Measurements from ENCODE around the gene RAF1. TPM values are rescaled to one million over a fixed set of nuclear protein-coding genes. Genes with fewer than 3 reads are reported as not detected.
"Not testable (repeated sequence)": the region's sequence is repeated elsewhere in the genome, so short reads cannot be mapped to it uniquely, and the experiment has no call there.

Gene RAF1
- total and polyA plus RNA-seq, 2 donors (not counting 1 experiment from before 2014, with no cell fraction given): 134 to 258 TPM

DNA sequence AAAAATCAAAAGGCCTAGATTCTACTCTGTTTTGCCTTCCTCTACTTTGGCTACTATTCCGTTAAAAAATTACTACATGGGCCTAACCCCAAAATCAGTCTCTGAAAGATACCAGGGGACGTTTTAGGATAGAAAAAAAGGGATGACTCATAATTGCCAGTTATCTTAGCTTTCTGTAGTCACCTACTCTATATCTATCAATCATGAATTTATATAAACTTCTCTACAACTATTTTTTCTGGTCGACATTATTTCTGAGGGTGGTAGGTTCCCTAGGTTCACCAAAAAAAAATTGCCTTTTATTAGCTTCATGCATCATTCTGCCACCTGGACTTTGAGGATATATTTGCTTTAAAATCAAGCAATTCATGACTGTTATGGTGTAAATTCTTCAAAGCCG is 36.5 kb downstream of the RAF1 start:
- Histone ChIP-seq H3K27ac (ENCODE audit: insufficient read depth, low read length) (no peak overlapping the region), H2AFZ (ENCODE audit: low read length) (no peak overlapping the region), H3K4me2 (ENCODE audit: extremely low read depth, insufficient read depth, low read length) (no peak overlapping the region), H3K9me3 (ENCODE audit: control insufficient read depth, insufficient read depth, low read depth, low read length) (no peaks in the 10 kb centered on the region), H3K27me3 (ENCODE audit: control insufficient read depth, insufficient read depth, low read length) (no peaks in the 10 kb centered on the region), H3K4me3 (replicated peaks in 1 of 4; ENCODE audit: control extremely low read depth in 1 of 4, insufficient read depth in 1 of 4, low read depth in 3 of 4, low read length in 4 of 4) (no peak overlapping the region), H3K4me1 (ENCODE audit: control insufficient read depth, extremely low read depth, insufficient read depth, low read length) (peaks cover 5% of the 10 kb centered on the region), H3K9ac (ENCODE audit: insufficient read depth, low read length) (no peak overlapping the region), H3K79me2 (ENCODE audit: control insufficient read depth, insufficient read depth, low read length) (peaks cover 89% of the 10 kb centered on the region), H4K20me1 (ENCODE audit: control insufficient read depth, extremely low read depth, insufficient read depth, low read length) (no peaks in the 10 kb centered on the region), H3K36me3 (ENCODE audit: control insufficient read depth, insufficient read depth, low read length) (peaks cover 2% of the 10 kb centered on the region)
- no peak for TF ChIP-seq EZH2 (IDR thresholded peaks at IDR 0.05; ENCODE audit: low read length, missing control alignments)
- TF ChIP-seq, protein P1, sequence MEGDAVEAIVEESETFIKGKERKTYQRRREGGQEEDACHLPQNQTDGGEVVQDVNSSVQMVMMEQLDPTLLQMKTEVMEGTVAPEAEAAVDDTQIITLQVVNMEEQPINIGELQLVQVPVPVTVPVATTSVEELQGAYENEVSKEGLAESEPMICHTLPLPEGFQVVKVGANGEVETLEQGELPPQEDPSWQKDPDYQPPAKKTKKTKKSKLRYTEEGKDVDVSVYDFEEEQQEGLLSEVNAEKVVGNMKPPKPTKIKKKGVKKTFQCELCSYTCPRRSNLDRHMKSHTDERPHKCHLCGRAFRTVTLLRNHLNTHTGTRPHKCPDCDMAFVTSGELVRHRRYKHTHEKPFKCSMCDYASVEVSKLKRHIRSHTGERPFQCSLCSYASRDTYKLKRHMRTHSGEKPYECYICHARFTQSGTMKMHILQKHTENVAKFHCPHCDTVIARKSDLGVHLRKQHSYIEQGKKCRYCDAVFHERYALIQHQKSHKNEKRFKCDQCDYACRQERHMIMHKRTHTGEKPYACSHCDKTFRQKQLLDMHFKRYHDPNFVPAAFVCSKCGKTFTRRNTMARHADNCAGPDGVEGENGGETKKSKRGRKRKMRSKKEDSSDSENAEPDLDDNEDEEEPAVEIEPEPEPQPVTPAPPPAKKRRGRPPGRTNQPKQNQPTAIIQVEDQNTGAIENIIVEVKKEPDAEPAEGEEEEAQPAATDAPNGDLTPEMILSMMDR (conservative IDR thresholded peaks at IDR 0.05 in 1 of 2, IDR thresholded peaks at IDR 0.05 in 1 of 2; ENCODE audit: low read depth in 1 of 2, low read length in 2 of 2): no peak
- DNase-seq (ENCODE audit: low read depth in 2 of 2): no peak

DNA sequence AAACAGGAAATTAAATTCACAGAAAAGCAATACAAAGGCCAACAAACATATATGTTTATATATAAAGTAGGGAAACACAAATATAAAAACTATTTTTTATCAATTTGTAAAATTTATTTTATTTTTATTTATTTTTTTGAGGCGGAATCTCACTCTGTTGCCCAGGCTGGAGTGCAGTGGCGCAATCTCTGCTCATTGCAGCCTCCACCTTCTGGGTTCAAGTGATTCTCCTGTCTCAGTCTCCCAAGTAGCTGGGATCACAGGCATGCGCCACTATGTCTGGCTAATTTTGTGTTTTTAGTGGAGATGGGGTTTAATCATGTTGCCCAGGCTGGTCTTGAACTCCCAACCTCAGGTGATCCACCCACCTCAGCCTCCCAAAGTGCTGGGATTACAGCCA is 39.0 kb downstream of the RAF1 start:
- H3K4me1 ChIP-seq (ENCODE audit: control insufficient read depth, extremely low read depth, insufficient read depth, low read length); H3K27me3 ChIP-seq (ENCODE audit: control insufficient read depth, insufficient read depth, low read length); H3K9me3 ChIP-seq (ENCODE audit: control insufficient read depth, insufficient read depth, low read depth, low read length); H3K4me3 ChIP-seq (replicated peaks in 1 of 4; ENCODE audit: control extremely low read depth in 1 of 4, insufficient read depth in 1 of 4, low read depth in 3 of 4, low read length in 4 of 4); H3K27ac ChIP-seq (ENCODE audit: insufficient read depth, low read length); H3K4me2 ChIP-seq (ENCODE audit: extremely low read depth, insufficient read depth, low read length); H4K20me1 ChIP-seq (ENCODE audit: control insufficient read depth, extremely low read depth, insufficient read depth, low read length); H3K9ac ChIP-seq (ENCODE audit: insufficient read depth, low read length); DNase-seq (ENCODE audit: low read depth in 2 of 2); H3K36me3 ChIP-seq (ENCODE audit: control insufficient read depth, insufficient read depth, low read length); H2AFZ ChIP-seq (ENCODE audit: low read length): not testable (repeated sequence)
- peaks cover 88% of the 10 kb centered on the region for H3K79me2 ChIP-seq (ENCODE audit: control insufficient read depth, insufficient read depth, low read length)

DNA sequence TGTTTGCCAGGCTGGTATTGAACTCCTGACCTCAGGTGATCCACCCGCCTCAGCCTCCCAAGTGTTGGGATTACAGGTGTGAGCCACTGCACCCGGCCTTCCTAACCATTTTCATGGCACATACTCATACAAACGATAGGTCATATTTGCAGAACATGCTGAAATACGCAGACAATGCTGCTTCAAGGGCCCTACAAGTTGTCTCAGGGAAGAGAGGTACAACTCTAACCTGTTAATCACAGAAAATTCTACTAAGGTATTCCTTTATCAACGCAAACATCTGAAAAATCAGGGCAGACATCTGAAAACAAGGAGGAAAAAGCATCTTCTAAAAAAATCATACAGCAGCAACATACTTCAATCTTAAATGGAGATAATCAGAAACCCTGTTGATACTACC is 39.9 kb downstream of the RAF1 start:
- H3K9ac ChIP-seq (ENCODE audit: insufficient read depth, low read length): no peak overlapping the region
- TF ChIP-seq, protein P1 (conservative IDR thresholded peaks at IDR 0.05 in 1 of 2, IDR thresholded peaks at IDR 0.05 in 1 of 2; ENCODE audit: low read depth in 1 of 2, low read length in 2 of 2): no peak
- TF ChIP-seq EZH2 (IDR thresholded peaks at IDR 0.05; ENCODE audit: low read length, missing control alignments): no peak
- H3K27ac ChIP-seq (ENCODE audit: insufficient read depth, low read length): no peak overlapping the region
- no peaks in the 10 kb centered on the region for H4K20me1 ChIP-seq (ENCODE audit: control insufficient read depth, extremely low read depth, insufficient read depth, low read length)
- H3K27me3 ChIP-seq (ENCODE audit: control insufficient read depth, insufficient read depth, low read length): no peaks in the 10 kb centered on the region
- H3K79me2 ChIP-seq (ENCODE audit: control insufficient read depth, insufficient read depth, low read length): peaks cover 86% of the 10 kb centered on the region
- no peak overlapping the region for H3K4me2 ChIP-seq (ENCODE audit: extremely low read depth, insufficient read depth, low read length)
- no peaks in the 10 kb centered on the region for H3K36me3 ChIP-seq (ENCODE audit: control insufficient read depth, insufficient read depth, low read length)
- H3K4me1 ChIP-seq (ENCODE audit: control insufficient read depth, extremely low read depth, insufficient read depth, low read length): no peaks in the 10 kb centered on the region
- H2AFZ ChIP-seq (ENCODE audit: low read length): no peak overlapping the region
- no peak for DNase-seq (ENCODE audit: low read depth in 2 of 2)
- no peak overlapping the region for H3K4me3 ChIP-seq (replicated peaks in 1 of 4; ENCODE audit: control extremely low read depth in 1 of 4, insufficient read depth in 1 of 4, low read depth in 3 of 4, low read length in 4 of 4)
- no peaks in the 10 kb centered on the region for H3K9me3 ChIP-seq (ENCODE audit: control insufficient read depth, insufficient read depth, low read depth, low read length)

Measured in fibroblast of lung (primary cell).